HG03457 (cell line): ENCODE measurements around the gene SUSD6.
"Not testable (repeated sequence)": the region's sequence is repeated elsewhere in the genome, so short reads cannot be mapped to it uniquely, and the experiment has no call there.

Source experiments
- ATAC-seq: cut with Tn5 transposase; IDR thresholded peaks from one replicate; pipeline ENCODE4 v1.9.1; 2021; ENCODE audit warnings: moderate number of reproducible peaks; ENCODE audit not compliant: unreplicated experiment

The SUSD6 gene

DNA sequence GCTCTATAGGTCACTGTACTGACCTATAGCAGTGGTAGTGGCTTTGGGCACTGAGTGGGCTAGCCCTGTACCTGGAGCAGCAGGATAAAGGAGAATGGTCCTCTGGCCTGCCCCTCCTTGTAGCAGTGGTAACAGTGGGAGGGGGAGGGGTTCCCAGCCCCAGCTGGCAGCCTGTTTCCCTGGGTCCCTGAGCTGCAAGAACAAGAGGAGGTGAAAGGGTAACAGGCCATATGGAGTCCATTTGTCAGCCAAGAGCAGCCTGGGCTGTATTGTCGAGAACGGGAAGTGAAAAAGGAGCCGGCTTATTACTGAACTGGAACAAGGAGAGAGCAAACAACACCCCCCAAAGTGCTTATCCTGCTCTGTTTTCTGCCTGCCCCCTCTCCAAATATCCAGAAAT lies 81.7 kb downstream of the SUSD6 start:
- peak; percentile 39 for ATAC-seq

DNA sequence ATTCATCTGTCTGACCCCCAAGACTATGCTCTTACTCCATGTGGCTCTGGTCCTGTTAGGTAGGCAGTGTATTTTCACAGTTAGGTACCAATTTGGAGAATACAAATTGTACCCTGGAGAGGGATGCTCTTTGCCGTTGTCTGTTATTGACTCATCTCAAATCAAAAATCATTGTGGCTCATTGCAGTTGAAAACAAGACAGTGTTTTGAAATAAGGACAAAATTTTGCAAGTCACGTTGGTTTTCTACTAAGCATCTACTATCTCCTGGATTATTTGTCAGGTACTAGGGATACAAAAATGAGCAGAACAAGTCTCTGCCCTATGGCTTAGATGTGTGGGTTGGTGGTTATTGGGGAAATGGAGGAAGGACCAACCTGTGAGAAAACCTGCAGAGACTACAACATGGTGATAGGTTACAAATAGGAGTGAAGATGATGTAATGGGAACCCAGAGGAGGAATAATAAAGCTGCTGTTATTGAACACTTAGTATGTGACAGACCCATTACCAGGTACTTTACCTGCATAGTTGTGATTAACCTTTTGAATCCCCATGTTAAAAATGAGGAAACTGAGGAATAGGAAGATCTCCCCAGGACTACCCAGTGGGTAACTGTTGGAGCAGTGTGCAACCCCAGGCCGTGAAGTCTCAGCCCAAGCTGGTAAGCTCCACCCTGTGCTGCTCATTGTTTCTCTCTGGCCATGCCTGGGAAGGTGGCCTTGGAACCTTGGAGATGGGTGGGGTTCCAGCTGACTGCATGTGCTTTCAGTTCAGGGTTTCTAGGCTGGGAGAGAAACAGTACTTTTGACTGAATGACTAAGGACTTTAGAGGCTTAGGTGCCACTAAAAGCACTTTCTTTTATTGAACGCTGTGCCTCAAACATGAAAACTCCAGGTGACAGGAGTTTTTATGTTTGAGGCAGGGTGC lies 82.7 kb downstream of the SUSD6 start:
- no peak for ATAC-seq

DNA sequence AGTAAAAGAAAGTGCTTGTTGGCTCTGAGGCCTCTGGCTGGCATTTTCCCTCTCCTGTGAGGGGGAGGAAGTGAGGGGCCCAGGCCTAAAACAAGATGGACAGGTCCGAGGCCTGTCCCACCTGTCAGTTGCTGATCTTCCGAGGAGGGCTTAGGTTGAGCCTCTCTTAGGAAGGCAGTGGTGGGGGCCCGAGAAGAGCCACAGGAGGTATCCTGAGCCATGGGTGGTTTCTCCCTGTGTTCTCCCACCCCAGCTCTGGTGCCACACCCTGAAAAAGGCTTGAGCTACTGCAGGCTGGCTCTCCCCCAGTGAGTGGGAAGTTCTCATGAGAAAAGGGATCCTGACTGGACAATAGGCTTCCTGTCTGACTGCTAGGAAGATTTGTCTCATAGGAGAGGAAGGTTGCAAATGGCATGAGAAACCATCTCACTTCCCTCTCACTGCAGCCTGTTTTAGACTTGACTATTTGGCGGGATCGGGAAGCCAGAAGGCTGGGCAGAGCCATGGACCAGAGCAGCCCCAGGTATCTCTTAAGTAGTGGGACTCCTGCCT lies 83.4 kb downstream of the SUSD6 start:
- no peak for ATAC-seq

DNA sequence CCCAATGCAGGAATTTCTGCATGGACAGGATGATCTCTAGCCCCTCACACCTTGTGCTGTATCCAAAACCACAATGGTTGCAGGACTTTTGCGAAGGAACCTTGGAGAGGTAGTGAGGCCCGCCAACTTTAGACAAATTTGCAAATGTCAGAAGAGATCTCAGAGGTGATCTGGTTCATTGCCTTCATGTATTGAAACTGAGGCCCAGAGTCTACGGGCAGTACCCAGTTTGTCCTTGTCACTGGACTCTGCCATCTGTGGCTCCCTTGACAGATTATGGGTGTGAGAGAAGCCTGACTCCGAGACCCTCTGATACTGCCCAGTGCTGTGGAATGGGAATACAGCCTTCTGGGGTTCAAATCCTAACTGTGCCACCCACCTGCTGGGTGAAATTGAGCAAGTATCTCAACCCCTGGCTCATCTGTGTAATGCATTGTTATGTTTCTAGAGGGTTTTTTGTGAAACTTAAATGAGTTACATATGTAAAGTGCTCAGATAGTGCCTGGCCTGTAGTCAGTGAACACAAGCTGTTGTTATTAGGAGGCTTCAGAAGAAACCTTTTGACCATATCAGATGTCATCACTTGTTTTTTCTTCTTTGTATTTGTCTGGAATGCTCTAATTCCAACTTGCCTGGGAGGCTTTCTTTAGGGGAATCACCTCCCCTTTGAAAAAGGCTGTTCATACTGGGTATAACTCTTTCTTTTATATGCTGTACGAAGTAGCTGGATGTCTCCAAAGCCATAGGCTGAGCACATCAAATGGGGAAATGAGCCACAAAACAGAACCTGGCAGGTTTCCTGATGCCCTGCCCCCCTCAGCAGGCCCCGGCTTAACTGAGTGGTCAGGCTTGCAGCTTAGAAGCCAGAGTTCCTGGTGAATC lies 84.2 kb downstream of the SUSD6 start:
- ATAC-seq, result no peak

DNA sequence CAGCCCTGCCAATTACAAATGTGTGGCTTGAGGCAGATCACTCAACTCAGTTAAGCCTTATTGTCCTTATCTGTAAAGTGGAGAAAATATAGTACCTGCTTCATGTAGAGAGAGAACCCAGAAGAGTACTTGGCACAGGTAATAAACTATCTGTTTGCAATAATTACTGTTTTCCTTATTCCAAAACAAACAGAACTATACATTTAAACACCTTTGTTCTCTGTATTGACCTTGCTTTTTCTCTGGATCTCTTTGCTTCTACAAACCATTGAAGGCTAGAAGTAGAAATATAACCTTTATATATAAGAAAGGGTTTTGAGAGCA lies 84.8 kb downstream of the SUSD6 start:
- no peak for ATAC-seq

DNA sequence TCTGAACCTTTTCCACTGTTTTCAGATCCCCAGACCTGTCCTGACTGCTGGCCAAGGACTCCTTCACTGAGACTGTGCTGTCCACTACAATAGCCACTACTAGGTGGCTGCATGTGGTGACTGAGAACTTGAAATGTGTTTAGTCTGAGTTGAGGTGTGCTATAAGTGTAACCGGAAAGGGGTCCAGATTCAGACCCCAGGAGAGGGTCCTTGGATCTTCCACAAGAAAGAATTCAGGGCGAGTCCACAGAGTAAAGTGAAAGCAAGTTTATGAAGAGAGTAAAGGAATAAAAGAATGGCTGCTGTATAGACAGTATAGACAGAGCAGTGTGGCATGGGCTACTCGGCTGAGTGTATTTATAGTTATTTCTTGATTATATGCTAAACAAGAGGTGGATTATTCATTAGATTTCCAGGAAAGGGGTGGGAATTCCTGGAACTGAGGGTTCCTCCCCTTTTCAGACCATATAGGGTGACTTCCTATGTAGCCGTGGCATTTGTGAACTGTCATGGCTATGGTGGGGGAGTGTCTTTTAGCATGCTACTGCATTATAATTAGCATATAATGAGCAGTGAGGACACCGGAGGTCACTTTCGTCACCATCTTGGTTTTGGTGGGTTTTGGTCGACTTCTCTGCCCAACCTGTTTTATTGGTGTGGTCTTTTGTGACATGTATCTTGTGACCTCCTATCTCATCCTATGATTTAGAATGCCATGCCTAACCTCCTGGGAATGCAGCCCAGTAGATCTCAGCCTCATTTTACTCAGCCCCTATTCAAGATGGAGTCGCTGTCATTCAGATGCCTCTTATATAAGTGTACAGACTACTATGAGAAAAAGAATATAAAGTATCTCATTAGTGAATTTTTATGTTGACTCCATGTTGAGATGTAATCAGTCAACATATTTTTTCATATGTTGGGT lies 85.5 kb downstream of the SUSD6 start:
- ATAC-seq, result no peak

DNA sequence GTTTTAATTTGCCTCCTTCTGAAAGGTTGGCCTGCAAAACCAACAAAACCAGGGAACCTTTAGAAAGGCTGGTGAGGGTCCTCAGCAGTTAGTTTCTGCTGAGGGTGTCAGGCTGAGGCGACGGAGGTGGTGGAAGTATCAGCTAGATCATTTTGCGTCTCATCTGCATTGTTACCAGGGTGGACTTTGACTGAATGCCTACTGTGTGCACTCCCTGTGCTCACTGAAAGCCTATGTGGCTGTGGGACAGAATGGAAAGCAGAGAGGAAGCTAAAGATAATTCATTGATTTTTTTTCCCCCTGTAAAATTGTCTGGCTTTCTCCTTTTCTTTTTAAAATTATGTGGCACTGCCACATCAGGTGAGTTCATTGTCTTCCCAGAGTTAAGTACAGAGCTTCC lies 87.2 kb downstream of the SUSD6 start:
- ATAC-seq, result no peak

DNA sequence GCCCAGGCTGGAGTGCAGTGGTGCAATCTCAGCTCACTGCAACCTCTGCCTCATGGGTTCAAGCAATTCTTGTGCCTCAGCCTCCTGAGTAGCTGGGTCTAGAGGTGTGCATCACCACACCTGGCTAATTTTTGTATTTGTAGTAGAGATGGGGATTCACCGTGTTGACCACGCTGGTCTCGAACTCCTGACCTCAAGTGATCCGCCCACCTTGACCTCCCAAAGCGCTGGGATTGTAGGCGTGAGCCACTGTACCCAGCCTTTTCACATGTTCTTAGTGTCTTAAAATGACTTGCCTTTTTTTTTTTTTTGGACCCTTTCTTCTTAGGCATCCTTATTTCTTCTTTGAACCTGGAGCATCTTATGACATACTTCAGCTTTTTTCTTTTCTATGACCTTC lies 87.8 kb downstream of the SUSD6 start:
- not testable (repeated sequence) for ATAC-seq

DNA sequence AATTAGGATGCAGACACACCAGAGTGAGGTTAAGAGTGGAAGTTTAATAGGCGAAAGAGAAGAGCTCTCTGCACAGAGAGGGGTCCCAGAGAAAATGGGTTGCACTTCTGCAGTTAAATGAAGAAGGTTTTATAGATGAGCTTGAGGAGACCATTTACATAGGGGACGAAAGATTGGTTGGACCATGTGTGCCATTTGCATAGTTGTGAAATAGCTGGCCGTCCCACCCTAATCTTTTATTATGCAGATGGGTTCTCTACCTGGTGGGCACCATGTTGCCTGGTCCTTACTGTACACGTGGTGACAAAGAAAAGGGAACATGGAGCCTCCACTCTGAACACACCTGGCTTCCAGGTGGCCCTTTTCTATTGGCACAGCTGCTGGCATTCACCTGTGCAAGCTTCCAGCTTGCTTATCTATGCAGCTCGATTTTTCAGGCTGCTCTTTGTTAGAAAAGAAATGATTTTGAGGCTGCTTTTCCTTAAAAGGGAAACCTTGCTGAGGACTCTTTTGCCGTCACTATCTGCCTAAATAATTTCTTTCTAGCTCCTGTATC lies 88.4 kb downstream of the SUSD6 start:
- ATAC-seq, result no peak

DNA sequence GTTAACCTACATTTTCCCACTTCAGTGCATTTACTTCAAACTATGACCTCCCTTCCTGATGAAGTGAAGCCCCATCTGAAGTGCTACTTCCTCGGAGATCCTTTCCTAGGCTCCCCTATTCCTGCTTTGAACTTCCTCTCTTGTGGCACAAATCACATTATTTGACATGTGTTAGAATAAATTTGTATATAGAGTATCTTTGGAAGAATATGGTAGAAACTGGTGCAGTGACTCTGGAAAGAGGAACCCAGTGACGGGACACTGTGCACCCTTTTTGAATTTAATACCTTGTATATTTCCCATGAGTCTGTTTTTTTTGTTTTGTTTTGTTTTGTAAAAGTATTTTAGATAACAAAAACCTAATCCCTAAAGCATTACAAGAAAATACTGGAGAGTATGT lies 89.2 kb downstream of the SUSD6 start:
- ATAC-seq, result no peak

DNA sequence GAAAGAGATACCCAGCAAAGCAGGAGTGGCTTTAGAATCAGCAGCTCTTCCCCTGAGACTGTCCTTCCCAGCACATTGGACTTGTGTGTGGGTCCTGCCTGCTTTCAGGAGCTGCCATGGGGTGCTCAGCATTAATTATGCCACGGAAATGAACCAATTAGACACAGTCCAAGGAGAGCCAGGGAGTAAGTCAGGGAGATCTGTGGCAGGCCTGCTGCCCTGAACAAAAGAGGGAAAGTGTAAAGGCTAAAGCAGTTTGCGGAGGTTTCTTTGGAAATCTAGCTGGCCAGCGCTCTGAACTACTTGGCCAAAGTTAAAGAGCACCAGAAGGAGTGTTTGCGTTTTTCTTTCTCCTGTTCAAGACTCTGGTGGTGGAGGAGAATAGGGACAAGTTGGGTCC lies 89.9 kb downstream of the SUSD6 start:
- no peak for ATAC-seq

DNA sequence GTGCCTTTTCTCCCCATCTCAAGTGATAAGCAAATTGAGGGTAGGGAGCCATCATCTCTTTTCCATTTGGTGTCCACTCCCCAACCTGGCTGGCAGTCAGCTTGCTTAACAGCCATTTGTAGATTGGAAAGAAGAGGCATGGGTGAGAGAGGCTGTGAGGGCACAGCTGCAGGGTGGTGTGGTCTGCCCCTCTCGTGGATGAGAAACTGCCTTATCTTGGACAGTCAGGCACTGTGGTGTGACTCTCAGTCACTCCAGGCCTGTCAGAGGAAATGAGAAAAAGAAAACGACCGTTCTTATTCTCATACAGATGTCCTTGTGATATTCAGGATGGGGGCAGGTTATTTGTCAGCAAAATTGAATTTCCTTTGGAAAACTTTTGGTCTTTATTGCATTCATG lies 90.5 kb downstream of the SUSD6 start:
- no peak for ATAC-seq

DNA sequence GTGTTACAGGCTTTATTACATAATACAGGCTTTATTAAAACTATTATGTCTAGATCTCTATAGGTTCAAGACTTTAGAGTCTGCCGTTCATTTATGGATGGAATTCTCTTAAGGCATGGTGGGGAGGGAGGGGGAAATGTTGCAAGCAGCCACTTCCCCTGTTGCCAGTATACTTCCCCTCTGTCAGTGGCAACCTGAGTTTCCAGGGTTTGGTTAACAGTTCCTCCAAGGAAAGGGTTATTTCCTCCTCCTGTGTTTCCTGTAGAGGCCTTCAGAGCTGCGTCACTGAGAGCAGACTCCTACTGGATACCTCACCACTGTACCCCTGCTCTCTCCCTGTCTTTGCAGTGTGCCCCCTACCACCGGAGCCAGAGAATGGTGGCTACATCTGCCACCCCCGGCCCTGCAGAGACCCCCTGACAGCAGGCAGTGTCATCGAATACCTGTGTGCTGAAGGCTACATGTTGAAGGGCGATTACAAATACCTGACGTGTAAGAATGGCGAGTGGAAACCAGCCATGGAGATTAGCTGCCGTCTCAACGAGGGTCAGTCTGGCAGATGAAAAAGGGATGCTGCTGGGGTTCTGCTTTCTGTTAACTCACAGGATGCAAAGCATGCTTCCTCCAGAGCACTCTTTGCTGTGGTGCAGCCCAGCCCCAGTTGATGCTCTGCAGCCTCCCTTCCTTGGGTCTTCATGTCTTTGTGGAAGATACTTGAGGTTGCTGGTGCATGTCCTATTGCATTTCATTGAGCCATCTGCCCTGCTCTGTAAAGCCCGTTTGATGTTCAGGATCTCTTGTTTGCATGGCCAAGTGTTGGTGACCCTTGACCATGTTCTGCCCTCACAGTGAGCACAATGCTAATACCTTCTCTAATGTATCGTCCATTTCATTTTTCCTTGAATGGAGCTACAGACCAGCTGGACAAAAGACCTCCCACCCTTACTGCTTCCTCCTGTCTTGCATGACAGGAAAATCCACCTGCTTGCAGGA lies 91.9 kb downstream of the SUSD6 start:
- no peak for ATAC-seq

DNA sequence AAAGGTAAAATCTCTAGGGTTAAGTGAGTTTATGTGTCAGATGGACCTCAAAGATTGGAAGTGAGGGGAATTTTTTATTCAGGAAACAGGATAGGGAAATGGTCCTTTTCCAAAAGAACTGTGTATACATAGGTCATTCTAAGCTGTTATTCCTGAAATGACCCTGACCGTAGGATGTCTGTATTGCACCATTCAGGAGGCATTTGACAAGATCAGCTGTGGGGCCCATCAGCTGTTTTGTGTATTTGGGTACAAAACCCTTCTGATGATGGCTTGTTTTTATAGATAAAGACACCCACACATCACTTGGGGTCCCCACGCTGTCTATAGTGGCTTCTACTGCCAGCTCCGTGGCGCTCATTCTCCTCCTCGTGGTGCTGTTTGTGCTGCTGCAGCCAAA lies 92.9 kb downstream of the SUSD6 start:
- ATAC-seq, result no peak

DNA sequence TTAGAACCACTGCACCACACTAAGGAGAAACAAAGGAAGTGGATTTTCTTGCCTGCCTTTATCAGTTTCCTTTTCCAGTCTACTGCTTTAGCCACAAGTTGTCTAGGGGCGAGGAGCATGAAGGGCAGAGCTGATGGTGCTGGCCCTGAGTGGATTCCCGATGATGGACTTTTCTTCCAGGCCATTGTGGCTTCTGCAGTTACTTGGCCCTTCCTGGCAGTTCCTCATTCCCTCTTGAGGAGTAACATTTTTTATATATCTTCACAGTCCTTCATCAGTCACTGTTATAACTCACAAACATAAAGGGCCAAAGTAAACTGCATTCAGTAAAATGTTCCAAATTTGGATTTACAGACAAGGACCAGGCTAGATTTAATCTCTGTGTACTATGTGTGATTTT lies 94.3 kb downstream of the SUSD6 start:
- no peak for ATAC-seq

DNA sequence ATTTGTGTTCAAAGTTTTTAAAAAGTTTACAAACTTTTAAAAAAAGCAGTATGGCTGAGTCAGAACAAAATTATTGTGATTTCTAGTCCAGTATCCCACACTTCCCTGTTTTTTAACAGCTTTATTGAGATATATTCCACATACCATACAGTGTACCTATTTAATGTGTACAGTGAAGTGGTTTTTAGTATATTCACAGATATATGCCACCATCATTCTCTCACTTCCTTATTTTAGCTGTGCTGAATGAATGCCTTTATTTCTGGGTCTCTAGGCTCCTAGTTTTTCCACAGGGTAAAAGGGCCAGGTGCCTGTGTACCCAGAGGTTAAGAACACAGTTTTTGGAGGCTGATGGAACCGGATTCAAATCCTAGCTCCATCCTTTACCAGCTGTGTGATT lies 96.7 kb downstream of the SUSD6 start:
- ATAC-seq, result no peak

DNA sequence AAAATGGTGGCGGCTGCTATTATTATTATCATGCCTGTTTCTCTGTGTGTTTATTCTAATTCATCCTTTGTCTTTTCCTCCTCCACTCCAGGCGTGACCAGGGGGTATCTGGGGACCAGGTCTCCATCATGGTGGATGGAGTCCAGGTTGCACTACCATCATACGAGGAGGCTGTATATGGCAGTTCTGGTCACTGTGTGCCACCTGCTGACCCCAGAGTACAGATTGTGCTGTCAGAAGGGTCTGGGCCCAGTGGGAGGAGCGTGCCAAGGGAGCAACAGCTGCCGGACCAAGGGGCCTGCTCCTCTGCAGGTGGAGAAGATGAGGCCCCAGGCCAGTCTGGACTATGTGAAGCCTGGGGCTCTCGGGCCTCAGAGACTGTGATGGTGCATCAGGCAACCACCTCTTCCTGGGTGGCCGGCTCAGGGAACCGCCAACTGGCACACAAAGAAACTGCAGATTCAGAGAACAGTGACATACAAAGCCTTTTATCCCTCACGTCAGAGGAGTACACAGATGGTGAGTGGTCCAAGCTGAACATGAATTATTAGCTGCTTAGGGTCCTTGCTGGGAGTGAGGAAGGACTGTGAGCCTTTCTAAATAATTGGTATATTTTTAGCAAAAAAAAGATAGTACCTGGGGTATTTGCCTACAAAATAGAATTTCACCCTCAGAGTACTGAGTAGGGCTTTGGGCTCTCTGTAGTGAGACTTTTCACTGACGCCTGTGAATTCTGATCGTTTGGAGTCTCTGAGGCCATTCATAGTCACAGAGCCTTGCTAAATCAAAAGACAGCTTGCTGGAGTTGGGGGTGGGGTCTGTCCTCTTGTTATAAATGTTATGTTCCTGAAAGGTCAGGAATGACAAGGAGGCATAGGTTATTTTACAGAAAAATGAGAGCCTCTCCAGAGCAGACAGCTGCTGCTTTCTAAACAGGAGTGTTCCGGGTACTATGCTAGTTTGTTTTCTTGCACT lies 97.5 kb downstream of the SUSD6 start:
- ATAC-seq, result no peak

DNA sequence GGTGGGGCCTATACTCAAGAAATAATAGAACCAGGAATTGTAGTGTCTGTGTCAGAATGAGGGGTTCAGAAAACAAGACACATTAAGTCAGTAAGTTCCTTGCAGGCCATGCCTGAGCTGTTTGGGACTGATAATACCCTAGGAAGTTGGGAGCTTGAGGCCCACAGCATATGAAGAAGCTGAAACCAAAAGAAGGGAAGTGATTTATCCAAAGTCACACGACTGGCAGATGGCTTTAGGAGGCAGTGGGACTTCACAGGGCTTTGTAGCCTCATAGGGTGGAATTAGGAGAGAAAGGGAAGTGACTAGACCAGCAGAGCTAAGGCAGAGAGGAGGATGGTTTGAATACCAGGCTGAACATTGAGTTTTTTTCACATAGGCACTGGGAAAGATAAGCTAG lies 99.0 kb downstream of the SUSD6 start:
- ATAC-seq, result no peak
